Stimulated activated CD4-positive, alpha-beta T cell treated with anti-CD3 and anti-CD28 coated beads, Interleukin-12 subunit alpha, Interleukin-12 subunit beta, amount 100 ng/mL, for 4 hours (primary cell): ENCODE measurements around the gene BICDL1.

Experiments
- DNase-seq: peaks from one replicate; pipeline ENCODE4 v3.0.0-alpha.2; 2020

BICDL1 gene

GRCh38 chr12:120081641-120082040, 92.6 kb downstream of the BICDL1 start:
- DNase-seq = no peak

DNA sequence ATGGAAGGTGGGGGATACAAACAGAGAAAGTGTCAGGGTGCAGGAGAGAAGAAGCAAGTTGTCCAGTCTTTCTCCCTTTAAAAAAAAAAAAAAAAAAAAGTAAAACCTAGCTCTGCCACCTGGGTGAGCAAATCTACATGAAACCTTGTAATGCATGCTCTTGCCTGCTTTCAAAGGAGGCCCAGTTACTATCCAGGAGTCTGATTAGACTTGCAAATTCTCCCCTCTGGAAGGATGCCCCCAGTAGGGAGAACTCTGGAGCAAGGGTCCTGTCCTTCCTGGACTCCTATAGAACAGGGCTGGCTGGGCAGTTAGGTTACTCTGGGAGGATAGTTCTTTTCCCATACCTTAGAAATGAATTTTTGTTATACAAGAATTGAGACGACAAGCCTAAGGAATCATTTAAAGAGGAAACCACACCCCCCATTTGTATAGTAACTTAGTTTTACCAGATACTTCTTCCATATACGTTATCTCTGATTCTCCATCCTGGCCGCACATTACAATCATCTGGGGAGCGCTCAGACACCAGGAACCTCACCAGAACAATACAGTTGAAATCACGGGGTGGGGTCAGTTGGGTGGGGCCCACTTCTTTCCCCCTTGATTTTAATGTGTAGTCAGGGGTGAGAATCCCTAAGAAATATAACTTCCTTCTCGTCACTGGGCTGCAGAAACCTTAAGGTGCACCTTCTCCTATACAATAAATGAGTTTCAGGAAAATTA, 97.0 kb downstream of the BICDL1 start:
- no peak for DNase-seq

DNA sequence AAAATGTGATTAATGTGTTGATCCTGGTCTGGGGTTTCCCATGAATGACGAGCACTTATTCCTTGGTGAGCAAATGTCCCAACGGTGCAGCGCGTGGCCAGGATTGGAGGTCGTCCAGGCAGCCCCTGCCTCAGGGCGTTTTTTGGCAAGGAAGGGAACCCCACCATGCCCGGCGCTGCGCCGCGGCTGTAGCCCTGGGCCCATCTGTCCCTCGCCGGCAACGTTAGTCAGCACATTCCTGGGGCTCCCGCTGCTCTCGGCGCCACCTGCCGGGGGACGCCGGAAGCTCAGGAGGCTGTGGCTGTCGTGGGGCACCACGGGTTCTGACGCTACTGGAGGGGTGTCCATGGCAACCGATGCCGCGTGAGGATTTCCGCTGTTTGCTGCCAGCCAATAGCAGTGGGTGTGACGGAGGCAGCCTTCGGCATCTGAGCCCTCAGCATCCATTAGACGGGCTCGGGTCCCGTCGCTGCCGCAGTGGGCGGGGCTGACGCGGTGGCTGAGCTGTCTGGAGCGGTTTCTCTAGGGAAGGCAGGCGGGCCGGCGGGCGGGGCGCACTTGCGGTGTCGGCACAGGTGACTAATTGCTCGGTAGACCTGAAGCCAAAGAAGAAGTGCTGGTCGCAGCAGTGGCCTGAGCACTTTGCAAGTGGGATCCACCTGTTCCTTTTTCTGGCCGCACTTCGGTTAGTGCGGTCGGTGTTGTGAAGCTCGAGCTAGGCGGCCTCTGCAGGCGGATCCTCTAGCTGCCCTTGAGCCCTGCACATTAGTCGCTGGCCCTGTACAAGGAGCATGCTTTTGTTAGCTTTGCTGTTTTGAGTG, 98.0 kb downstream of the BICDL1 start:
- DNase-seq = peak; percentile 97

- no peak for DNase-seq
Observed at GRCh38 chr12:120089105-120089504, 100.1 kb downstream of the BICDL1 start.

GRCh38 chr12:120089796-120090195, 100.8 kb downstream of the BICDL1 start:
- no peak for DNase-seq

DNA sequence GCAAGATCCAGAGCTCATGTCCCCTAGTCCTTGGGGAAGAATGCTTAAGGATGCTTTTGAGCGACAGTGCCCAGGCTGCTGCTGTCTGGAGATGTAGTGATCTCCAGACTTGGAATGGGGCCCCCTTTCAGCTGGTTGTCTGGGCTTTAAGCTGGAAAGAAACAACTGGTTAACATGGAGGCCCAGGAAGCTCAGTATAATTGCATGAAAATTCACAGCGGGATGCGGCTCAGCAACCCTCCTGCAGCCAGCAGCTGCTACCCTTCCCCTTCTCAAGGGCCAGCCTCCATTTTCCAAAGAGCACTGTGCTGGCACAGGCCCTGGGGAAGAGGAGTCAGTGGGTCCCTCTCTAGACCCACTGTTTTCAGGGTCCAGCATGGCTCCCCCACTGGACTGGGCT, 101.2 kb downstream of the BICDL1 start:
- no peak for DNase-seq

DNA sequence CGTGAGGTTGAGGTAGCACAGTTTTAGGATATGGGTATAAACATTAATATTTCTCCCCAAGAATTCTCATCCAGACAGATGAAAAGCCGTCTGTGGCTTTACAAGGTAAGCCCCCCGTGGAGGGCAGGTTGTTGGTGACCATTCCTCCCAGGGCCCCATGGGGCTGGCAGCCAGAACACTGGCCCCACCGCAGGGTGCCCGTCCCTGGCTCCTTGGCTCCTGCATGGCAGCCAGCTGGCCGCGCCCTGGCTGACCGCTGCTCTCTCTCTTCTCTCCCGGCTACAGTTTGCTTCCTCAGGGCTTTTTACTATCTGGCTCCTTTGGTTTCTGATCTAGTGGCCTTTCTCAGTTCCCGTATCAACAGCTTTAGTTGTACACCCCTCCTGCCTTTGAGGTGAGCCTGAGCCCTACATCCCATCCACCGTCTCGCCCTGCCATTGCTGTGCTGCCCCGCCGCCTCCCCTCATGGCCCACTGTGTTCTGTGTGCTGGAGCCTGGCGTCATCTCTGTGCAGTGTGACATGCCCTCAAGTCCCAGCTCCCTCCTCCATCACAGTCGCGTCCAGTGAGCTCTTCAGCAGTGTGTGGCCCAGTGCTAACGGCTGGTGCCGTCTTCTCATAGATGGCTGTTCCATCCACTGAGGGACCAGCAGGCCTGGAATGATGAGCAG, 101.7 kb downstream of the BICDL1 start:
- DNase-seq = no peak

DNA sequence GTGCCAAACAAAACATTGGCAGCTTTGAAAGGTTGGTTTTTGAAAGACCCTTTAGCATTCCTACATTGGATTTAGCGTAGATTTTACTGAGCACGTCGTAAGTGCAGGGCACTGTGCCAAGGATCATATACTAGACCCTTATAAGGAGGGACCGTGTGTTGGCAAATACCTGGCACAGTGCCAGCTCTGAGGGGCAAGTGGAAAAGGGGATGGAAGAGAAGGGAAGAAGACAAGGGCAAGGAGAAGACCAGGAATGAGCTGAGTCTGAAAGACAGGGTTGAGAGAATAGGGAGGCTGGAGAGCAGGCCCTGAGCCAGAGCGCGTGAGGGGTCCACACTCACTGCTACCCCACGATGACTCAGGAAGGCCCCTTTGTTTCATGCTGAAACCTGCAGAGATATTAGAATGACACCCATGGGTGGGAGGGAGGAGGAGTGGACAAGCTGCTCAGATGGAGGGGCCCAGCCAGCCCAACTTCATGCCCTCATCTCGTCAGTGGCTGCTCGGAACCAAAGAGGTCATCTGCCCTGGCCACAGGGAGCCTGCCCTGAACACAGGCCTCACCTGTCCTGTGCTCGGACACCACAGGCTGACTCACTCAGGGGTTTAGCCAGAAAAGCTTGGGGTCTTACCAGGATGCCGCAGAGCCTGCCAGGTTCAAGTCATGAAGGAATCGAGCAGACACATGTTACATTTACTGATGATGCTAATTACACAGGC, 102.5 kb downstream of the BICDL1 start:
- DNase-seq = no peak

DNA sequence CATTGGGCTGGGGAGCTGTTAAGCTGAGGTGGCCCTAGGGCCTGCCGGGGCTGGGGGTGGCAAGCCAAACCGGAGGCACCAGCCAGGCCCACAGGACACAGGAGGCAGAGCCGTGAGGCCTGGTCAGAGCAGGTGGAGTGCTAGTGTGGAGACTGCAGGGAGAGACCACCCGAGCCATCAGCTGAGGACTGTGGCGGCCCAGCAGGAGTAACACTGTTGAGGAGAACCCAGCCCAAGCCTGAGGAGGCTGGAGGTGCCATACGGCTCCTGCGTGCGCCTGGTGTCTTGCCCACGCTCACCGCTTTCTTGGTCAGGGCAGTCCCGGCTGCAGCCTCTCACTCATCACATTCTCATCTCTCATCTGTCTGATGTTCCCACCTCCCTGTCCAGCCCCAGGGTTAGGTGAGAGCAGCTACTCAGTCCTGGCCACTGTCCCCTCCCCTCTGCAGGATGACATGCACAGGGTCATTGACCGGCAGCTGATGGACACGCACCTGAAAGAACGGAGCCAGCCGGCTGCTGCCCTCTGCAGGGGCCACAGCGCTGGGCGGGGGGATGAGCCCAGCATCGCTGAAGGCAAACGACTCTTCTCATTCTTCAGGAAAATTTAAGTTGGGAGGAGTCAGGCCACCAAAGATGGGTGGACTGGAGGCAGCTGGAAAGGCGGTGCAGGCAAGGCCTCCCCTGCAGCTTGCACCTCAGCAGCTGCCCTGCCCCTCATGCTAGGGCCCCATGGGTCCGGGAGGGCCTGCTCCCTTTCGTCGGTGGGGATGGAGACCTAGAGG, 103.7 kb downstream of the BICDL1 start:
- DNase-seq = no peak

GRCh38 chr12:120093336-120093591, 104.2 kb downstream of the BICDL1 start:
- DNase-seq = no peak

GRCh38 chr12:120093592-120094355, 104.7 kb downstream of the BICDL1 start:
- DNase-seq = no peak

DNA sequence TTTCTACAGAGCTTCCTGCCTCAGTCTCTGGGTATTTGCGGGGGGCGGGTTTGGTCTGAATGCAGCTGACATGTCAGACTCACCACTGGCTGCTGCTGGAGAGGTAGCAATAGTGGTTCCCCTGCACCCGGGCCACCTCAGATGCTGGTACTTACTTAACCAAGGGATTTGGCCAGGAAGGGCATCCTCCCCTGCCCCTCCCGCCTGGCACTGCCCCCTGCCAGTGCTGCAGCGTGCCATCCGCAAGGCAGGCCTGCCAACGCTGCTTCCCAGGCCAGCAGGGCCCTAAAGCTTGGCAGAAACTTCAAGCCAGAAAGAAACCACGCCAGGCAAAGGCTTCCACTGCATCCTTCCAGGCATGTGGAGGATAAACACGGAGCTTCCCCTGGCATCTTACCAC, 105.4 kb downstream of the BICDL1 start:
- no peak for DNase-seq

- no peak for DNase-seq
Observed at GRCh38 chr12:120095331-120095730, 106.3 kb downstream of the BICDL1 start.

GRCh38 chr12:120095736-120096135, 106.7 kb downstream of the BICDL1 start:
- no peak for DNase-seq

DNA sequence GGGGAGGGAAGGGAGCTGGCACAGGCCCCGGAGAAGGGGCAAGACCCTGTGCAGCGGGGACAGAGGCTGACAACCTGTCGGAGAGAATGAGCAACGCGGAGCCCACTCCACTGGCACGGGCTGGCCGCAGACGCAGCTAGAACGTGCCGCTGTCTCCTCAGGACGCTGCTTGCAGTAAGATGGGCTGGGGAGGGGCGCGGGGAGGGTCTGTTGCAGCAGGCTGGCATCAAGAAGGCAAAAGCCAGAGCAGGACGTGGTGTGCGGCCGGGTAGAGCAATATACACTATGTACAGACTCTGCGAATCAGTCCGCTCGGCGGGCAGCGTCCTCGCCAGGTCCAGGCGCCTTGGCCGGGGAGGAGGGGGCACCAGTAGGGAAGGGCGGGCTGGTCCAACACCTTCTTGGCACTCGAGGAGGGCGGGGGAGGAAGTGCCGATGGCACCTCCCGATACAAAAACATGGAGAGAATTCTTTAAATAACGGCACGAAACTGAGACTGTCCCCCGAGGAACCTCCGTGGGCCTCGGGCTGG, 107.7 kb downstream of the BICDL1 start:
- DNase-seq = no peak

DNA sequence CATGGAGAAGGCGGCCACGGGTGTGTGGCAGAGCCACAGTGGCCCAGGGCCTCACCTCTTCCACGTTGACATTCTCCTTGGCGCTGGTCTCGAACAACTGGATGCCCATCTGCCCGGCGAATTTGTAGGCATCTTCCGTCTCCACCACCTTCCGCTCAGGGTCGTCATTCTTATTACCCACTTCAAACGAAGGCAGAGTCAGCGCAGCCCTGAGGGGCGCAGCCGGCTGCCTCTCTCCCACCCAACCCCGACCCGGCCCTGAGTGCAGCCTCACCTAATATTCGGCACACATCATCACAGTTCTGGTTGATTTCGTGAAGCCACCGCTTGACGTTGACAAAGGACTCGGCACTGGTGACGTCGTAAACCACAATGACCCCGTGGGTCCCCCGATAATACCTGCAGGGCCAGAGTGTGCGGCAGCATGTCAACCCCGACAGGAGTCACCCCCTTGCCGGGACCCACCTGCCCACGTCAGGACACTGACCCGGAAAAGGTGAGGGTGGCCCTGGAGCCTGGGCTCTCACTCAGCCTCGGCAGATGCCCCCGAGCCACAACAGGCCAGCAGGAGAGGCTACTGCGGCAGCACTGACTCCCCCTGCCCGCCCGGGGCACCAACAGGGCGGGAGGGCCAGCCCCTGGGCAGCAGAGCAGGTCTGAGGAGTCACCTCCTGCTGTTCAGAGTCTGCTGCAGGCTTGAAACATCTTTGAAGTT, 109.9 kb downstream of the BICDL1 start:
- DNase-seq = no peak

DNA sequence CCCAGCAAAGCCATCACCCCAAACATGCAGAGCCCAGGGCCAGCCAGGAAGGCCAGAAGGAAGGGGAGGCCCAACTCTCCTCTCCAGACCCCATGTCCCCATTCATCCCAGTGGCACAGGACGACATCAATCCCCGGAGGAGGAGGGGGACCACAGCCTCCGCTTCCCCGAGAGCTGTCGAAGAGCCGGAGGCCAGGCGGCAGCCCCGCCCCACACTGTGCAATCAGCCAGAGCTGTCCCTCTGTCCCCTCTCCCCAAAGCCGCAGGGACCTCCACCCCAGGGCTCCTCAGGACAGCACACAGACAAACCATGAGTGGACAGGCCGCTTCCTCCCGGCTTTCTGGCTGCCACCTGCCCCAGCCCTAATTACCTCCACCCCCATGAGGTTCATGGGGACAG, 110.7 kb downstream of the BICDL1 start:
- DNase-seq = no peak

- no peak for DNase-seq
Observed at GRCh38 chr12:120100630-120101029, 111.6 kb downstream of the BICDL1 start.

GRCh38 chr12:120101182-120101581, 112.1 kb downstream of the BICDL1 start:
- DNase-seq = no peak

DNA sequence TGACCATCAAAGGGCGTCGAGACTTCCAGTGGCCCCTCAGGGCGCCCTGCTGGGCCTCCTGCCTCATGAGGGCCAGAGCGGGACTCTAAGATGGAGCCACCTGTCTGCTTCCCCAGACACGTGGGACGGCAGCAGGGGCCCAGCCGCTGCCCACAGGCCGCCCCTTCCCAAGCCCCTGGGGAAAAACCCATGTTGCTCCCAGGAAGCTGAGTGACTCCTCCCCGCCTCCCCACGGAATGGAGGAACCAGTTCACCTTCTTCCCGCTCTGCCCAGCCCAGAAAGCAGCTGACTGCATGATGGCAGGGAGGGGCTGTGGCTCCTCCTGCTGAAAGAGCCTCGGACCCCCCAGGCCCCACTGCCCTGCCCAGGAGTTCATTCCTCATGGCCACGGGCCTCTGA, 112.6 kb downstream of the BICDL1 start:
- no peak for DNase-seq
